Suprapubic skin (tissue), 4 donors: ENCODE data around the gene PHF12.

Experiments used
- EP300 ChIP-seq: sonication (generic); formaldehyde crosslinking; IDR thresholded peaks from one replicate; pipeline ENCODE4 v1.6.1; 2017; ENCODE audit warnings: antibody characterized with exemption
- POLR2AphosphoS5 ChIP-seq, 3 donors: sonication (generic); formaldehyde crosslinking; IDR thresholded peaks; one replicate each; pipeline ENCODE4 v1.6.1; 2017; ENCODE audit warnings: antibody characterized with exemption in 3 of 3
- TF ChIP-seq, protein P1 (sequence below), 2 donors: fragments of 200-600 bp in 1 of 2; fragments of 450-650 bp in 1 of 2; sonication (generic) in 1 of 2; IDR thresholded peaks; one replicate each; pipeline ENCODE4 v1.5.1; 2016 to 2019; ENCODE audit warnings: antibody characterized with exemption in 2 of 2, mild to moderate bottlenecking in 1 of 2, moderate library complexity in 1 of 2

GRCh38 chr17:28997806-28998205, 46.5 kb upstream of the PHF12 start:
- TF ChIP-seq, protein P1, sequence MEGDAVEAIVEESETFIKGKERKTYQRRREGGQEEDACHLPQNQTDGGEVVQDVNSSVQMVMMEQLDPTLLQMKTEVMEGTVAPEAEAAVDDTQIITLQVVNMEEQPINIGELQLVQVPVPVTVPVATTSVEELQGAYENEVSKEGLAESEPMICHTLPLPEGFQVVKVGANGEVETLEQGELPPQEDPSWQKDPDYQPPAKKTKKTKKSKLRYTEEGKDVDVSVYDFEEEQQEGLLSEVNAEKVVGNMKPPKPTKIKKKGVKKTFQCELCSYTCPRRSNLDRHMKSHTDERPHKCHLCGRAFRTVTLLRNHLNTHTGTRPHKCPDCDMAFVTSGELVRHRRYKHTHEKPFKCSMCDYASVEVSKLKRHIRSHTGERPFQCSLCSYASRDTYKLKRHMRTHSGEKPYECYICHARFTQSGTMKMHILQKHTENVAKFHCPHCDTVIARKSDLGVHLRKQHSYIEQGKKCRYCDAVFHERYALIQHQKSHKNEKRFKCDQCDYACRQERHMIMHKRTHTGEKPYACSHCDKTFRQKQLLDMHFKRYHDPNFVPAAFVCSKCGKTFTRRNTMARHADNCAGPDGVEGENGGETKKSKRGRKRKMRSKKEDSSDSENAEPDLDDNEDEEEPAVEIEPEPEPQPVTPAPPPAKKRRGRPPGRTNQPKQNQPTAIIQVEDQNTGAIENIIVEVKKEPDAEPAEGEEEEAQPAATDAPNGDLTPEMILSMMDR (IDR thresholded peaks at IDR 0.05): no peak
- TF ChIP-seq POLR2AphosphoS5 (IDR thresholded peaks at IDR 0.05) (no peak), EP300 (no peak)
